Stimulated activated CD4-positive, alpha-beta T cell treated with anti-CD3 and anti-CD28 coated beads, Interleukin-1b, Interleukin-23, amount 100 ng/mL, for 24 hours (primary cell): ENCODE measurements around the gene PCNX3.

Source experiments
- DNase-seq, 4 experiments: peaks; one replicate each; pipeline ENCODE4 v3.0.0-alpha.2; 2020; ENCODE audit warnings: low read depth in 4 of 4, low spot score in 1 of 4

The PCNX3 gene

DNA sequence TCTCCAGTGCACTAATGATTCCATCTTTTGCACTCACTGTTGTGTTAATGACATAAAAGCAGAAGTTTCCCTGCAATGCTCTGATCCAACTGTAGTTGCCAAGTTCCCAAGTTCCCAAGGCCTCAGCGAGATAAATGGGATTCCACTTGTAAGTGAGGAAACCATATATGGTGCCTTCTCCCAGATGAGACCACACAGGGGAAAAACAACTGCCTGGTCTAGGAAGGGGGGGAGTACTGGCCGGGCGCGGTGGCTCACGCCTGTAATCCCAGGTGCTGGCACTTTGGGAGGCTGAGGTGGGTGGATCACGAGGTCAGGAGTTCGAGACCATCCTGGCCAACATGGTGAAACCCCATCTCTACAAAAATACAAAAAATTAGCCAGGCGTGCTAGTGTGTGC lies 70.4 kb downstream of the PCNX3 start:
- no peak for DNase-seq
